ENCODE results near the gene OPN1MW3.
"Not testable (repeated sequence)": the region's sequence is repeated elsewhere in the genome, so short reads cannot be mapped to it uniquely, and the experiment has no call there.

OPN1MW3 gene

GRCh38 chrX:154296731-154297130 lies 39.3 kb downstream of the OPN1MW3 start:
- no peak for DNase-seq (ENCODE audit: low read depth, low spot score)

- DNase-seq (ENCODE audit: low read depth, low spot score): no peak
Measured at GRCh38 chrX:154298312-154298711, 40.9 kb downstream of the OPN1MW3 start.

GRCh38 chrX:154300816-154301215 lies 43.4 kb downstream of the OPN1MW3 start:
- no peak for DNase-seq (ENCODE audit: low read depth, low spot score)

DNA sequence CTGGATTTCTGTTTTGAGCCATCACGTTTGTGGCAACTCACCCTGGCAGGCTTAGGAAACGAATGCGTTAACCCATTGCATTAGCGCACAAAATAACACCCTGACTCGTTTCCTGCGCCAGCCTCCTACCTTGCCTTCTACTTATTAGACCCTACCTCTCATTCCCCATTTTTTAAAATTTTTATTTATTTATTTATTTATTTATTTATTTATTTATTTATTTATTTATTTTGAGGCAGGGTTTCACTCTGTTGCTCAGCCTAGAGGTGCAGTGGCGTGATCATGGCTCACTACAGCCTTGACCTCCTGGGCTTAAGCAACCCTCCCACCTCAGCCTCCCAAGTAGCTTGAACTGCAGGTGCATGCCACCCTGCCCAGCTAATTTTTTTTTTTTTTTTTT lies 45.6 kb downstream of the OPN1MW3 start:
- not testable (repeated sequence) for DNase-seq (ENCODE audit: low read depth, low spot score)

DNA sequence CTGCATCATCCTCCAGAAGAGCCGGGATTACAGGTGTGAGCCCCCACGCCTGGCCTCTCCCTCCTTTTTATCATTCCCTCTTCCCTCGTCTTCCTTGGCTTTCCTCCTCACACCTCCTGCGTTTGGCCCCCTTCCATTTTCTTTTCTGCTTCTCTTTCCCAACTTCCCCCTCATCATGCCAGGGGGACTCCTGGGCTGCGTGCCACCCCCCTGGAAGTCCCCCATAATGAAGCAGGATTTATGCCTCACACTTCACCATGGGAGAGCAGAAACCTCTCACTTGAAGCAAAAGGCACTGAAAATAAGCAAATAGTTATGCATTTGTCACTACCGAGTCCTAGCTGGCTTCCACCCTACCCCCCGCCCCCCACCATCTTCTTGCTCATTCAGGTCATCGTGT lies 46.1 kb downstream of the OPN1MW3 start:
- DNase-seq (ENCODE audit: low read depth, low spot score): no peak

DNA sequence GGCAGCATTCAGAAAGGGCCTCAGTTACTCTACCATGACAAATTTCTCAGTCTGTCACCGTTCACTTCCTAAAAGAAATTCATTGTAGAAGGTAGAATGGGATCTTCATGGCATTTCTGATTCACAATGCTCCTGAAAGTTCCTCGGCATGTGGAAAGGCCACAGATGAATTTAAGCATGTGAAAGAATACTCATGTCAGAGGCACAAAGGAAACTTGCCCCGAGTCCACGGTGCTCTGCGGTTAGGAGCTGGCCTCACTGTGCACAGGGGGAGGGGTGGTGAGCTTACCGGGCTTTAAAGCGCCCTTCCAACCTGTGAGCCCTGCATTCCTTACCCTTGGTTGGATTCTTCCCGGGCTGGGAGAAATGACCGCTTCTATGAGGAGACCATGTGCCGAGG lies 47.5 kb downstream of the OPN1MW3 start:
- DNase-seq (ENCODE audit: low read depth, low spot score): no peak

- no peak for DNase-seq (ENCODE audit: low read depth, low spot score)
Measured at GRCh38 chrX:154305541-154306205, 48.3 kb downstream of the OPN1MW3 start.

GRCh38 chrX:154307202-154307601 lies 49.8 kb downstream of the OPN1MW3 start:
- no peak for DNase-seq (ENCODE audit: low read depth, low spot score)

- peak; percentile 60 for DNase-seq (ENCODE audit: low read depth, low spot score)
Measured at GRCh38 chrX:154308108-154308946, 50.9 kb downstream of the OPN1MW3 start.

DNA sequence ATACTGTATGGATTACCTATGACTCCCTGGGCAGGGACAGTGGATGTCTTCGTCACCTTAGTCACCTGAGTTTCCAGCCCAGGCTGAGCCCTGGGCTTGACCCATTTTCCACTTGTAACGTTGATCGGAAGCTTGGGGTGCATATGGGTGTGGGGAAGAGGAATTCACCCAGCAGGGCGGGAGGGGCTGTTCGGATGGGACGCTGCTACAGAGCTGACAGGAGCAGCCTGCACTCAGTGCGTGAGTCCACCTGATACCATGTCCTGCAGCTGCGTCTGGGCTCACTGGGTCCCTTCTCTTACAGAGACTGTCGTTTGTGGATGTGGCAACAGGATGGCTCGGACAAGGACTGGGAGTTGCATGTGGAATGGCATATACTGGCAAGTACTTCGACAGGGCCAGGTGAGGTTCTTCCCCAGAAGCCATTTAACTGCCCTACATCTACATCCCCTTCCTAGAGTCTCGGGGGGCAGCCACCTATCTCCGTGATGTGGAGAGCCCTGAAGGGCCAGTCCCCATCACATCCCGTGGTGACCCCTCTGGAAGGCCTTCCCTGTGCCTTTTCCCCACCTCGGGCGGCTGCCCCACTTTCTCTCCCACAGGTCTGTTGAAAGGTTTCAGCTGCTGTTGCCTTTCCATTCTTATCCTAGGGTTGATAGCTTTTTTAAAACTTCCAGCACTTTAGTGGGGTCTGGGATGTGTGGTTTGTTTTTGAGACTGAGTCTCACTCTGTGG lies 51.8 kb downstream of the OPN1MW3 start:
- DNase-seq (ENCODE audit: low read depth, low spot score): no peak

GRCh38 chrX:154310616-154311536 lies 53.5 kb downstream of the OPN1MW3 start:
- no peak for DNase-seq (ENCODE audit: low read depth, low spot score)

DNA sequence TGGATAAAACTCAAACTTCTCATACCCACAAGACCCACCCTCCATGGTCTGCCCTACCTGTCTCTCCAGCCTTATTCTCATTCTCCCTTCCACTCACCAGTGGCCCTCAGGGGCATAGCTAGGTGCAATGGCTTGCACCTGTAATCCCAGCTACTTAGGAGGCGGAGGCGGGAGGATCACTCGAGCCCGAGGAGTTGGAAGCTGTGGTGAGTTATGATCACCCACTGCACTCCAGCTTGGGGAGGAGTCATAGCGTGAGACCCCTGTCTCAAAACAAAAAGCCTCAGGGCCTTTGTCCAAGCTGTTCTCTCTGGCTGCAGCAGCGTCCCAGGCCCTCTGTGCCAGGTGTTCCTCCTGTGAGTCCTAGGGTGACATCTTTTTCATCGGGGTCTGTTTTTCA lies 54.7 kb downstream of the OPN1MW3 start:
- no peak for DNase-seq (ENCODE audit: low read depth, low spot score)

GRCh38 chrX:154313147-154313546 lies 55.8 kb downstream of the OPN1MW3 start:
- DNase-seq (ENCODE audit: low read depth, low spot score): no peak

- DNase-seq (ENCODE audit: low read depth, low spot score): no peak
Measured at GRCh38 chrX:154315416-154315815, 58.0 kb downstream of the OPN1MW3 start.

- DNase-seq (ENCODE audit: low read depth, low spot score): no peak
Measured at GRCh38 chrX:154317391-154317995, 60.1 kb downstream of the OPN1MW3 start.

DNA sequence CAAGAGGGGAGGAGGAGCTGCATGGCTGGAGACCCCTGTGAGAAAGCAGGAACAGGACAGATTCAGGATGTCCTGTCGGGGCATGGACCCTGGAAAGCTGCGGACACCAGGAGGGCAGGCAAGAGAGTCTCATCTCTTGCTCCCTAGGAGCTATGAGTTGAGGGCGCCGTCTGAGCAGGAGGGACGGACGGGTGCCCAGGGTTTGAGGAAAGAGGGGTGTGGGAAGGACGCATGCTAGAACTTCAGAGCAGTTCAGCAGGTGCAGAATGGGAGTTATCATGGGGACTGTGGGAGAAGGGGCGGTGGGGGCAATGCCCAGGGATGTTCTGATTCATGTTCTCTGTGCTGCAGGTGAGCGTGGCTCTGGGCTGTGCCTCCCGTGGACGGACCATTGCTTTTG lies 63.0 kb downstream of the OPN1MW3 start:
- DNase-seq (ENCODE audit: low read depth, low spot score): no peak
